ENCODE data around the gene CRTC1.

CRTC1 gene

DNA sequence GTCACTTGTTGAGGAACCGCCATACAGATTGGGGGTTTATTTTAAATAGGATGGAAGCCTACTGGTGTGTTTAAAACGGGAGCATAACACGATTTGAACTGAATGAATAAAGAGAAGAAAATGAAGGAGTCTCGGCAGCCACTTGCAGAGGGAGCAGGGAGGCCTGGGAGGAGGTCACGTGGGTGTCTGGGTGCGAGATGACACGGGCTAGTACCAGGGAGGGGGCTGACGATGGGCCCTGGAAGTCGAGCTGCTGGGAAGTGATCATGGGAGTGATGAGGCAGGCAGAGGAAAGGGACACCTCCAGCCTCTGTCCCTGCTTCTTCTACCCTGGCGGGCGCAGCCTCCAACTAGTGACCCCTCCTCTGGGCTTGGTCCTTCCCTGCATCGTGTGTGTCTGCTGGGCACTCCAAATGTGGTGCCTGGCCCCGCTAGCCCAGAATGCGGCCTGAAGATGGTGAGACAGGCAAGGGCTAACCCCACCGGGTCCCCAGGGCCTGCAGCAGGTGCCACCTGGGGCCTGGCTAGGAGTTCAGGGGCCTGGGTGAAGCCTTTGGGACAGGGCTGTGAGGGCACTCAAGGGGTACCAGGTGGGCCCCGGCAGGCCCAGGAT, 35.5 kb downstream of the CRTC1 start:
- no peaks in the 10 kb centered on the region for H3K27me3 ChIP-seq (ENCODE audit: insufficient read depth, low read length, poor library complexity)
- H2AFZ ChIP-seq (ENCODE audit: low read depth, low read length) = no peak overlapping the region
- H3K36me3 ChIP-seq (ENCODE audit: insufficient read depth, low read length) = no peaks in the 10 kb centered on the region
- H3K79me2 ChIP-seq (ENCODE audit: insufficient read depth, low read length) = no peaks in the 10 kb centered on the region
- DNase-seq (no peak), ATAC-seq (ENCODE audit: insufficient read depth, low read depth) (no peak)
- no peak overlapping the region for H3K27ac ChIP-seq (ENCODE audit: low read length)
- H3K4me3 ChIP-seq (ENCODE audit: low read depth in 1 of 2, low read length in 2 of 2) = no peak overlapping the region
- no peaks in the 10 kb centered on the region for H3K4me1 ChIP-seq (ENCODE audit: insufficient read depth, low read length)
- H3K9ac ChIP-seq (ENCODE audit: low read depth, low read length) = no peak overlapping the region
- H3K4me2 ChIP-seq (ENCODE audit: insufficient read depth, low read length) = no peak overlapping the region
- H4K20me1 ChIP-seq (ENCODE audit: insufficient read depth, low read length) = peaks cover 35% of the 10 kb centered on the region
- H3K9me3 ChIP-seq (ENCODE audit: insufficient read depth, low read length, severe bottlenecking) = no peaks in the 10 kb centered on the region
- TF ChIP-seq, protein P1, sequence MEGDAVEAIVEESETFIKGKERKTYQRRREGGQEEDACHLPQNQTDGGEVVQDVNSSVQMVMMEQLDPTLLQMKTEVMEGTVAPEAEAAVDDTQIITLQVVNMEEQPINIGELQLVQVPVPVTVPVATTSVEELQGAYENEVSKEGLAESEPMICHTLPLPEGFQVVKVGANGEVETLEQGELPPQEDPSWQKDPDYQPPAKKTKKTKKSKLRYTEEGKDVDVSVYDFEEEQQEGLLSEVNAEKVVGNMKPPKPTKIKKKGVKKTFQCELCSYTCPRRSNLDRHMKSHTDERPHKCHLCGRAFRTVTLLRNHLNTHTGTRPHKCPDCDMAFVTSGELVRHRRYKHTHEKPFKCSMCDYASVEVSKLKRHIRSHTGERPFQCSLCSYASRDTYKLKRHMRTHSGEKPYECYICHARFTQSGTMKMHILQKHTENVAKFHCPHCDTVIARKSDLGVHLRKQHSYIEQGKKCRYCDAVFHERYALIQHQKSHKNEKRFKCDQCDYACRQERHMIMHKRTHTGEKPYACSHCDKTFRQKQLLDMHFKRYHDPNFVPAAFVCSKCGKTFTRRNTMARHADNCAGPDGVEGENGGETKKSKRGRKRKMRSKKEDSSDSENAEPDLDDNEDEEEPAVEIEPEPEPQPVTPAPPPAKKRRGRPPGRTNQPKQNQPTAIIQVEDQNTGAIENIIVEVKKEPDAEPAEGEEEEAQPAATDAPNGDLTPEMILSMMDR (IDR thresholded peaks at IDR 0.05; ENCODE audit: borderline replicate concordance, extremely low read depth, low read length, poor library complexity, severe bottlenecking) = no peak
- no peak for TF ChIP-seq EZH2 (IDR thresholded peaks at IDR 0.05; ENCODE audit: borderline replicate concordance, low read depth, low read length, severe bottlenecking)

DNA sequence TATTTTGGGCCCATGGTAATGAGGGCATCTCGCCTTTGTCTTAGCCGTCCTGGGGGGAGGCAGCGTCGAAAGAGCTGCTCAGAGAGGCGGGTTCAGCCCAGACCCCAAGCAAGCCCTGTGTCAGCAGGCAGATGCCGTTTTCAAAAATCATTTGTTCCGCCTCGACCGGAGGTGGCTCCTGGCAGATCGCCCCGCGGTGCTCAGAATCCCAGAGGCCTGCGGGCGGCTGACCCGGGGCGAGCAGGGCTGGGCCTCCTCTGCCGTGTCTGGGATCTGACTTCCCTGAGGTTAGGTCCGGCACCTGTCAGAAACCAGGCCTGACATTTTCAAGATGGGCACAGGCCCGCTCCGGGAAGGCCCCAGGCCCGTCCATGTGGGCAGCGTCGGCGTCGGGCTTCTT, 36.1 kb downstream of the CRTC1 start:
- no peak overlapping the region for H3K4me3 ChIP-seq (ENCODE audit: low read depth in 1 of 2, low read length in 2 of 2)
- H3K4me2 ChIP-seq (ENCODE audit: insufficient read depth, low read length) = no peak overlapping the region
- DNase-seq = no peak
- no peaks in the 10 kb centered on the region for H3K27me3 ChIP-seq (ENCODE audit: insufficient read depth, low read length, poor library complexity)
- H2AFZ ChIP-seq (ENCODE audit: low read depth, low read length) = no peak overlapping the region
- H3K27ac ChIP-seq (ENCODE audit: low read length) = no peak overlapping the region
- no peaks in the 10 kb centered on the region for H3K36me3 ChIP-seq (ENCODE audit: insufficient read depth, low read length)
- no peaks in the 10 kb centered on the region for H3K79me2 ChIP-seq (ENCODE audit: insufficient read depth, low read length)
- no peaks in the 10 kb centered on the region for H3K4me1 ChIP-seq (ENCODE audit: insufficient read depth, low read length)
- H3K9ac ChIP-seq (ENCODE audit: low read depth, low read length) = no peak overlapping the region
- H4K20me1 ChIP-seq (ENCODE audit: insufficient read depth, low read length) = peaks cover 37% of the 10 kb centered on the region
- no peaks in the 10 kb centered on the region for H3K9me3 ChIP-seq (ENCODE audit: insufficient read depth, low read length, severe bottlenecking)
- TF ChIP-seq, protein P1 (IDR thresholded peaks at IDR 0.05; ENCODE audit: borderline replicate concordance, extremely low read depth, low read length, poor library complexity, severe bottlenecking) = no peak
- TF ChIP-seq EZH2 (IDR thresholded peaks at IDR 0.05; ENCODE audit: borderline replicate concordance, low read depth, low read length, severe bottlenecking) = no peak
- no peak for ATAC-seq (ENCODE audit: insufficient read depth, low read depth)

DNA sequence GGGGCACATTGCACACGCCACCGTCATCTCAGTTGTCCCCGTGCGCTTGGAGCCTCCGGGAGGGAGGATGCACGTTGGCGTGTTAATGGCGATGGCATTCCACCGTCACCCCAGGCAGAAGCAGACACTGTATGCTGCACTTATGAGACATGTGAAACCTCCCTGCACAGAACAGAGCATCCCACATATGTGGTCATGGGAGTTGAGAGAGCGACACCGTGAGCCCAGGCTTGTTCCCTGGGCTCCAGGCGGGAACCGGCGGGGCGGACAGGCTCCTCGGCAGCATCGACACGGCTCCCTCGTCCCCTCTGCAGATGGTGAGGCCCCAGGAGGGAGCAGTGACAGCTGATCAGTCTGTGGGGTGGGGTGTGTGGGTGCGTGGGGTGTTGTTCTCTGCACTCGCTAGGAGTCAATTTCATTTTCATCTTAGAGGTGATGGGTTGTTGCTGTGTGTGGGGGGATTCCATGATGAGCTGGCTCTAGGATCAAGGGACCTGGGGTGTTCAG, 40.4 kb downstream of the CRTC1 start:
- H3K27me3 ChIP-seq (ENCODE audit: insufficient read depth, low read length, poor library complexity) = no peaks in the 10 kb centered on the region
- ATAC-seq (ENCODE audit: insufficient read depth, low read depth) = no peak
- H3K4me3 ChIP-seq (ENCODE audit: low read depth in 1 of 2, low read length in 2 of 2) = no peak overlapping the region
- no peak for TF ChIP-seq EZH2 (IDR thresholded peaks at IDR 0.05; ENCODE audit: borderline replicate concordance, low read depth, low read length, severe bottlenecking)
- TF ChIP-seq, protein P1 (IDR thresholded peaks at IDR 0.05; ENCODE audit: borderline replicate concordance, extremely low read depth, low read length, poor library complexity, severe bottlenecking) = no peak
- H3K9me3 ChIP-seq (ENCODE audit: insufficient read depth, low read length, severe bottlenecking) = no peaks in the 10 kb centered on the region
- H3K27ac ChIP-seq (ENCODE audit: low read length) = no peak overlapping the region
- no peak overlapping the region for H3K4me2 ChIP-seq (ENCODE audit: insufficient read depth, low read length)
- H4K20me1 ChIP-seq (ENCODE audit: insufficient read depth, low read length) = peaks cover 41% of the 10 kb centered on the region
- H2AFZ ChIP-seq (ENCODE audit: low read depth, low read length) = no peak overlapping the region
- no peaks in the 10 kb centered on the region for H3K36me3 ChIP-seq (ENCODE audit: insufficient read depth, low read length)
- no peak for DNase-seq
- no peak overlapping the region for H3K9ac ChIP-seq (ENCODE audit: low read depth, low read length)
- no peaks in the 10 kb centered on the region for H3K79me2 ChIP-seq (ENCODE audit: insufficient read depth, low read length)
- no peaks in the 10 kb centered on the region for H3K4me1 ChIP-seq (ENCODE audit: insufficient read depth, low read length)
